ENCODE data around the gene SDC4.

Gene SDC4

GRCh38 chr20:45390931-45391330 lies 42.7 kb upstream of the SDC4 start:
- no peak for DNase-seq

GRCh38 chr20:45387274-45387673 lies 39.0 kb upstream of the SDC4 start:
- Mint-ChIP-seq H3K4me3 (no peak overlapping the region), H3K9me3 (peaks cover 9% of the 10 kb centered on the region), H3K27ac (no peak overlapping the region), H3K4me1 (no peaks in the 10 kb centered on the region), H3K36me3 (ENCODE audit: low read depth) (peaks cover 10% of the 10 kb centered on the region), H3K27me3 (ENCODE audit: low read depth, poor library complexity) (peaks cover 31% of the 10 kb centered on the region)
- no peak for DNase-seq
- no peak for TF ChIP-seq CTCF (IDR thresholded peaks at IDR 0.05)

More at GRCh38 chr20:45390931-45391330, 42.7 kb upstream of the SDC4 start:
- Mint-ChIP-seq H3K9me3 (peaks cover 9% of the 10 kb centered on the region), H3K27me3 (ENCODE audit: low read depth, poor library complexity) (peaks cover 25% of the 10 kb centered on the region), H3K27ac (no peak overlapping the region), H3K36me3 (ENCODE audit: low read depth) (peaks cover 15% of the 10 kb centered on the region), H3K4me1 (no peaks in the 10 kb centered on the region), H3K4me3 (no peak overlapping the region)
- TF ChIP-seq CTCF (IDR thresholded peaks at IDR 0.05) = no peak

GRCh38 chr20:45378191-45378590 lies 30.0 kb upstream of the SDC4 start, which contains the start of gene TP53TG5:
TP53TG5 (minus strand) TSS chr20:45378325; CDS start chr20:45378236, 89 bp downstream.
- no peak for DNase-seq
- TF ChIP-seq CTCF (IDR thresholded peaks at IDR 0.05) = no peak
- Mint-ChIP-seq H3K27ac (peak within 1 kb of the TSS; percentile 32), H3K27me3 (ENCODE audit: low read depth, poor library complexity) (peaks cover 7% of the 10 kb centered on the region), H3K4me1 (peaks cover 26% of the 10 kb centered on the region), H3K4me3 (no peak within 1 kb of the TSS), H3K9me3 (no peaks in the 10 kb centered on the region), H3K36me3 (ENCODE audit: low read depth) (peaks cover 5% of the 10 kb centered on the region)

GRCh38 chr20:45377269-45377668 lies 29.0 kb upstream of the SDC4 start:
- no peaks in the 10 kb centered on the region for H3K9me3 Mint-ChIP-seq
- peaks cover 15% of the 10 kb centered on the region for H3K27me3 Mint-ChIP-seq (ENCODE audit: low read depth, poor library complexity)
- H3K4me3 Mint-ChIP-seq = no peak overlapping the region
- no peak for TF ChIP-seq CTCF (IDR thresholded peaks at IDR 0.05)
- H3K27ac Mint-ChIP-seq = peak overlapping the region; percentile 32
- peaks cover 5% of the 10 kb centered on the region for H3K36me3 Mint-ChIP-seq (ENCODE audit: low read depth)
- DNase-seq = peak; percentile 35
- H3K4me1 Mint-ChIP-seq = peaks cover 31% of the 10 kb centered on the region

GRCh38 chr20:45374966-45375365 lies 26.7 kb upstream of the SDC4 start:
- H3K9me3 Mint-ChIP-seq = no peaks in the 10 kb centered on the region
- H3K27me3 Mint-ChIP-seq (ENCODE audit: low read depth, poor library complexity) = peaks cover 17% of the 10 kb centered on the region
- H3K4me3 Mint-ChIP-seq = no peak overlapping the region
- H3K27ac Mint-ChIP-seq = no peak overlapping the region
- H3K4me1 Mint-ChIP-seq = peaks cover 33% of the 10 kb centered on the region
- DNase-seq = no peak
- H3K36me3 Mint-ChIP-seq (ENCODE audit: low read depth) = no peaks in the 10 kb centered on the region
- no peak for TF ChIP-seq CTCF (IDR thresholded peaks at IDR 0.05)

GRCh38 chr20:45374101-45374467 lies 25.9 kb upstream of the SDC4 start:
- Mint-ChIP-seq H3K4me1 (peaks cover 33% of the 10 kb centered on the region), H3K27ac (no peak overlapping the region), H3K4me3 (peak overlapping the region; percentile 82), H3K36me3 (ENCODE audit: low read depth) (peaks cover under 1% of the 10 kb centered on the region), H3K27me3 (ENCODE audit: low read depth, poor library complexity) (peaks cover 17% of the 10 kb centered on the region), H3K9me3 (no peaks in the 10 kb centered on the region)
- no peak for DNase-seq
- no peak for TF ChIP-seq CTCF (IDR thresholded peaks at IDR 0.05)

Data from nephron progenitor cell (in vitro differentiated cells).